ENCODE measurements around the gene TENT5C.

DNA sequence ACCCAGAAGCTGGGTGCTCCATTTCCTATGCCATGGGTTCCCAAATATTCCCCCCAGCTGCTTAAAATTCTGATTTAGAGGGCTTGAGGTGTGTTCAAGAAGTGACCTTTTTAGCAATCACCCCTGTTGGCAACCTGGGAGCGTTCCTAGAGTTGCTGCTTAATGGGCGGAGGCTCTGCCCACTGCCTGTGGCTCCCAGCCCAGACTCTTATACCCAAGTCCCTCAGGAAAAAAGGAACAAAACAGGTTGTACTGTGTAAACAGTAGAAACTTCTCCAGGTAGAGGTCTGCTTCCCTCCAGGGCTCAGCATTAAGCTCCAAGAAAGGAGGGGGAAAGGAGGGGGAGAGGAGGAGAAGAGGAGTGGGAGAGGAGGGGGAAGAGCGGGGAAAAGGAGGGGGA, 14.6 kb upstream of the TENT5C start:
- TF ChIP-seq CTCF (IDR thresholded peaks at IDR 0.05), result no peak
- no peak for TF ChIP-seq POLR2A (IDR thresholded peaks at IDR 0.05)
